ENCODE data around the gene MGAT5B.
"Not testable (repeated sequence)": the region's sequence is repeated elsewhere in the genome, so short reads cannot be mapped to it uniquely, and the experiment has no call there.

MGAT5B gene

DNA sequence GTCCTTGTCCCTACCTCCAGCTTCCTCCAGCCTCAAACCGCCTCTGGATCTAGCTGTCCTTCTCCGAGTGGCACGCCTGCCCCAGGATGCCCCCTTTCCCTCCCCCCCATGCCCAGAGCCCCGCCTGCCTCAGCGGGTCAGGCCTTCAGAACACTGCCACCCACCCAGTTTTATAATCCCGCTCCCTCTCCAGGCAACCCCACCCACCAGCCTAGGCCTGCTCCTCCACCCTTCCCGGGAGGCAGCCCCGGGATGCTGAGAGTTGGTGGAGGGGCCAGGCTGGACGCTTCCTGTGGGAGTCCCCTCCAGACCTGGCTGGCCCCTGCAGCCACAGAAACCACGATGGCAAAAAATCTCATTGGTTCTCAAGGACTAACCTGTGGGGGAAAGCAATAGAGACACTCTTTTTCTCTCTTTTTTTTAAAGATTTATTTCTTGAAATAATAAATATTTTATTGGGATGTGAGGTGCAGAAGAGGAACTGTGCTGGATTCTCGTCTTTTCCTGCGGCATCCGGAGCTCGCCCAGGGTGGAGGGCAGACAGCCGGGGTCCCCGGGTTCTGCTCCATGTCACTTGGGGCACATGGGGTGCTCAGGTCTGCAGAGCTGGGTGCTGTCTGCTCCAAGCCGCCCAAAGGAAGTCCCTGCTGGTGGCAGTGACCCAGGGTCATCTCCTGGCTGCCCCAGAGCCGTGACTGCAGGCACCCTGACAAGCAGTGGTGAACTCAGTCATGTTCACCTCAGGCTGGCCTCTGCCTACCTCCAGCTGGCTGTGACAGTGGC, 81.9 kb downstream of the MGAT5B start:
- no peak for DNase-seq (ENCODE audit: low spot score)

GRCh38 chr17:76951375-76951905, 83.2 kb downstream of the MGAT5B start:
- no peak for DNase-seq (ENCODE audit: low spot score)

GRCh38 chr17:76952402-76952801, 84.2 kb downstream of the MGAT5B start:
- no peak for DNase-seq (ENCODE audit: low spot score)

DNA sequence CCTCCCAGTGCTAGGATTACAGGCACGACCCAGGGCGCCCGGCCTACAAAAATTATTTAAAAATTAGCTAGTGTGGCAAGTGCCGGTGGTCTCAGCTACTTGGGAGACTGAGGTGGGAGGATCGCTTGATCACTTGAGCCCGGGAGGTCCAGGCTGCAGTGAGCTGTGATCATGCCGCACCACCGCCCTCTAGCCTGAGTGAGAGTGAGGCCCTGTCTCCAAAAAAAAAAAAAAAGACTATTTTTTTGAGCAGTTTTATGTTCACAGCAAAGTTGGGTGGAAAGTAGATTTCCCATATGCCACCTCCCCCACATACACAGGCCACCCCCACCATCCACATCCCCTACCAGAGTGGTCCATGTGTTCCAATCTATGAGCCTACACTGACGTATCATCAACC, 84.9 kb downstream of the MGAT5B start:
- DNase-seq (ENCODE audit: low spot score): no peak

DNA sequence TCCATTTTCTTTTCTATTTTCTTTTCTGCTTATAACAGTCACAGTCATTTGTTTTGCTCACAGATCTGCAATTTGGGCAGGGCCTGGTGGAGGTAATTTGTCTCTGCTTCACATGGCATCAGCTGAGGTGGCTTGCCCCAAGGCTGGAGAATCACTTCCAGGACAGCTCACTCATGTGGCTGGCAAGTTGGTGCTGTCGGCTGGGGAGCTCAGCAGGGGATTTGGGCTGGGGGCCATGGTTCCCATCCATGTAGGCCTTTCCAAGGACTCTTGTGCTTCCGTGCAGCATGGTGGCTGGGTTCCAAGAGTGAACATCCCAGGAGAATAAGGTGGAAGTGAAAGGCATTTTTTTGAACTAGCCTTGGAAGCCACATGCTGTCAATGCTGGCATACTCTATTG, 85.7 kb downstream of the MGAT5B start:
- DNase-seq (ENCODE audit: low spot score): no peak

- no peak for DNase-seq (ENCODE audit: low spot score)
These were observed 87.0 kb downstream of the MGAT5B start for GRCh38 chr17:76955191-76955590.

GRCh38 chr17:76956846-76957540, 88.8 kb downstream of the MGAT5B start:
- peak; percentile 32 for DNase-seq (ENCODE audit: low spot score)

GRCh38 chr17:76957678-76958464, 89.7 kb downstream of the MGAT5B start:
- peak; percentile 94 for DNase-seq (ENCODE audit: low spot score)

DNA sequence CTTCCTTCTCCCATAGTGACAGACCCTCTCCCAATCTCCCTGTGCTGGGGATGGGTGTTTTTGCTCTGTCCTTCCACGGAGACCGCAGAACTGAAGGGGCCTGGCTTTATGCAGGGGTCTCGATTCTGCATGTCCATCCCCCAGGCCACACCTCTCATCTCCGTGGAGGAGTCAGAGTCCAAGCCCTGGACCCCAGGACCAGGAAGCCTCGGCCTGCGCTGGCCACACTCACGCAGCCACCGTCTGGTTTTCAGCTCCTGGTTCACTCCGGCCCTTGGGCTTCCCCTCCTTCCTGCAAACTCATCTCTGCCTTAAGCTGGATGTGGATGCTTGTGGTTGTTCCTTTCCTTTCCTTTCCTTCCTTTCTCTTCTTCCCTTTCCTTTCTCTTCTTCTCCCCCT, 90.8 kb downstream of the MGAT5B start:
- DNase-seq (ENCODE audit: low spot score): no peak

DNA sequence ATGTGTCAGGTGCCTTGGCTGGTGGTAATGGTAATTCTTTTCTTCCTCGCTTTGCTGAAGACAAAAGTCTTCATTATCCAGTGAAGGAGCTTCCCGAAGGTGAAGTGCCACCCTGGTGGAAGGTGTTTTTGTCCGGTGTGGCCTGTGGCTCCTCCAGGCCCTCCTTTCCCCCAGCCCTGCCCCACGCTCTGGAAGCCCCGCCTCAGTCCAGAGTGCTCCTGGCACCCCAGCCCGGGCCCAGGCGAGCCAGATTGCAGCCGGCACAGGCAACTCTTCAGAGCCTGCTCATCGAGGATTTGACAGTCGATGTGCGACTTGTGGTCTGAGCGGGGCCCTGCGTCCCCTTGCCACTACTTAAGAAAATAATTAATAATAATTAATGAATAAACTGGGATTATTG, 93.7 kb downstream of the MGAT5B start:
- no peak for DNase-seq (ENCODE audit: low spot score)

DNA sequence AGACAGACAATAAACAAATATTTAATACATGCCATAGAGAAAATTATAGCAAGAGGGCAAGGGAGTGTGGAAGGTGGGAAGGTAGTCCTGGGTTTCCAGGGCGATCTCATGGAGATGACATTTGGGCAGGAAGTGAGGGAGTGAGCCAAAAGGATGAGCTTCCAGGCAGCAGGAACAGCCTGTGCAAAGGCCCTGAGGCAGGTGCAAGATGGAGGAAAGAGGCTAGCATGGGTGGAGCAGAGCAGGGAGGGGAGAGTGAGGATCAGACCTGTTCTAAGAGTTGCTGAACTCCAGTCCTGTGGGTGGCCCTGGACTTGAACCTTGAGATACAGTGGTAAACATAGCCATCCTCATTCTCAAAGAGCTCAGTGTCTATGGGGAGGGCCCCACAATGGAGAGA, 94.7 kb downstream of the MGAT5B start:
- DNase-seq (ENCODE audit: low spot score): no peak

DNA sequence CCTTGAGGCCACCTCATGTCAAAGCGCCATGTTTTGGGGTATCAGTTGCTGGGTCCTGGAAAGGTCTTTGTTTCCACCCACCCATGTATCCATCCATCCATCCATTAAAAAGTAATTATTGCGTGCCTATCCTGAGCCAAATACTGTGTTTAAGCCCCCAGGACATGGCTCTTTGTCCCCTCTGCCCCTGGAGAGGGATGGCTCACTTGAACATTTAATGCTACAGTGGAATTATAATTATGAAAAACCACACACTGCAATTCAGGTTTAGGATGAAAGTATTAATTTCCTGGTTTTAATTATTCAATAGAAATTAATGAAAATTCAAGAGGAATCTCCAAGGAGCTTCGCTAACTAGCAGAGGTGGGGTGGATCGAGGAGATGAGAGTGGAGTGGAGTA, 97.8 kb downstream of the MGAT5B start:
- DNase-seq (ENCODE audit: low spot score): no peak

DNA sequence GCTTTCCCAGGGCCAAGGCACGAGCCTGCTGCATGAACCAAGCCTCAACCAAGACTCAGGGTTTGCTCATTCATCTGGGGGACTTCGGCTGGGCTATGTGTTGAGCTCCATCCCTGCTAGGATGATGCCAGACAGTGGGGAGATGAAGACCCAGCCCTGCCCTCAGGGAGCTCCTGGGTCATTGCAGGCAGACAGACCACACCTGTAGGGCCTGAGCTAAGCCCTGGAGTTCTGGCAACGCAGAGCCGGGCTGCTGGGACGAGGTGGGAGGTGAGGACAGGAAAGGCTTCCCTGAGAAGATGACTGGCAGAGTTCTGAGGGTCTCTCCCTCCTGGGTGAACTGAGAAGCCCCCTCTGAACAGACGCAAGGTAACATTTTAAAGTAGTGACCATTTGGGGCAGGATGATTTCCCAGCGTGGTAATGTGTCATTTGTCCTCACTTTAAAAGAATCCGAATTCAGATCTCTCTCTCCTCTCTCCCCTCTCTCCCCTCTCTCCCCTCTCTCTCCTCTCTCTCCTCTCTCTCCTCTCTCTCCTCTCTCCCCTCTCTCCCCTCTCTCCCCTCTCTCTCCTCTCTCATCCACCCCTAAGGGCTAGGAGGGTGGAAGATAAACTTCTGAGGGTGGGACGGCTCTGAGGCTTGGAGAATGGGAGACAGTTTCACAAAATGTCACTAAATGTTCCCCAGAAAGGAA, 98.4 kb downstream of the MGAT5B start:
- DNase-seq (ENCODE audit: low spot score): no peak

DNA sequence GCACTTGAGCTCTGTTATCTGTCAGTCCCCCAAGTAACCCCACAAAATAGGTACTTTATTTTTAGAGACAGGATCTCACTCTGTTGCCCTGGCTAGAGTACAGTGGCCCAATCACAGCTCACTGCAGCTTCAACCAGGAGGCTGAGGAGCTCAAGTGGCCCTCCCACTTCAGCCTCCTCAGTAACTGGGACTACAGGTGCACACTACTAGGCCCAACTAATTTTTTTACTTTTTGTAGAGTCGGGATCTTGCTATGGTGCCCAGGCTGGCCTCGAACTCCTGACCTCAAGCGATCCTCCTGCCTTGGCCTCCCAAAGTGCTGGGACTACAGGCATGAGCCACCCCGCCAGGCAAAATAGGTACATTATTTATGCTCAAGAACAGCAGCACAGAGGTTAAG, 99.6 kb downstream of the MGAT5B start:
- DNase-seq (ENCODE audit: low spot score): no peak

- peak; percentile 99 for DNase-seq (ENCODE audit: low spot score)
These were observed 100.7 kb downstream of the MGAT5B start for GRCh38 chr17:76968707-76969597.

DNA sequence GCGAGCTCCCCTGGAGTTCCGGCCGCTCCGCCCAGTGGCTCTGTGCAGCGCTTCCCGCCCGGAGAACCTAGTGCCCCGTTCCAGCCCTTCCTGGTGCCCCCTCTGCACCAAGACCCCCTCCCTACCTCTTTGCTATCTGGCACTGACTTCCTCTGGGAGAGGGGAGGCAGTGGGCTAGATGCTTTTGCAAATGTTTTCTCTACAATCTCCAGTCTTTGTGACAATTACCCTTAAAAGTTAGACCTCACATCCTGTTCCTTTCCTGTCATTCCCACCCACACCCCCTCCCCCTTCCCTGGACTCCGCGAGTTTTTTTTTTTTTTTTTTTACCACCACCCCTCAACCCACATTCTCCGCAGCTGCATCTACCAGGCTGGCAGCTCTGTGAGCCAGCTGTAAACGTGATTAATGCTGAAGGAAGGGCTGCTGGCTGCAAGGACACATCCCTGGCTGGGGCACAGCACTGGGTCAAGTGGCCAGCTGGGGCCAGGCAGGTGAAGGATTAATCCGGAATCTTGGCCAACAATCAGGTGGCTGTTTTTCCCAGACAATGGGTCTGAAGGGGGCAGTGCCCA, 101.5 kb downstream of the MGAT5B start:
- peak; percentile 57 for DNase-seq (ENCODE audit: low spot score)

DNA sequence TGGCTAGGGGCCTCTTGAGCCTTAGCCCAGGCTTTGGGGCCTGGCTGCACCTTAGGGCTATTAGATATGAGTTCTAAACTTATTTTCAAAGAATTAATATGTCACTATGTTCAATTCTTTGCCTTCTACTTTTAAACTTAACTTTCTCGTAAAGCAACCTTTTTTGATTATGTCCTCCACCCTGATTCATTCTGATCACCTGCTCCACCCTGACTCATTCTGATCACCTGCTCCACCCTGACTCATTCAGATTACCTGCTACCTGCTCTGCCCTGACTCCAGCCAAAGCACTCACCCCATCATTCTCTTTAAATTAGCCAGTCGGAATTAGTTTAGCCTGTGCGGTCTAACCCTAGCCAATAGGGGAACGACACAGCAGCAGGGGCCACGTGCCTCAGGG, 102.0 kb downstream of the MGAT5B start:
- not testable (repeated sequence) for DNase-seq (ENCODE audit: low spot score)

DNA sequence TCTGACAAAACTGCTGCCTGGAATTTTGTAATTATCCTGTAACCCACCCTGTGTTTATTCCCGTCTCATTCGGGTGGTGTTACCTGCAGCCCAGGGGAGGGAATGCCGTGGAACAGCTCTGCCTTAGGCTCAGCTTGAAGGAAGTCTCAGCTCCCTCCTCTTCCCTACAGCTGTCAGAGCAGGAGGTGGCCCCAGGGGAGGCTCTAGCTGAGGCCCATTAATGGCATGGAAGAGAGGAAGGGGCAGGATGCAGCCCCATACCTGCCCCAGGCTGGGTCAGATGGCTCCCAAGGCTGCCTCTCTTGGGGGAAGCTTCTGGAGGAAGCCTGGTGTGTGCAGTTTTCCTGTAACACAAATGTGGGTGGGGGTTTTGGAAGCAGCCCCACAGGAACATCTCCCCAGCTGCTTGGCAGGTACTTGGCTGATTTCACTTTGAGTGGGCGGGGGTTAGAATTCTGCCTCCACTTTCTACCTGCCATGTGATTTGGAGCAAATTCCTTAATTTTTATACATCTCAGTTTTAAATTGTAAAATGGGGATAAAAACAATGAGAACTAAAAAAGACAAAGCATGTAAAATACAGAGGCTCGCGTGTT, 103.9 kb downstream of the MGAT5B start:
- no peak for DNase-seq (ENCODE audit: low spot score)

- DNase-seq (ENCODE audit: low spot score): no peak
These were observed 104.8 kb downstream of the MGAT5B start for GRCh38 chr17:76973040-76973439.

DNA sequence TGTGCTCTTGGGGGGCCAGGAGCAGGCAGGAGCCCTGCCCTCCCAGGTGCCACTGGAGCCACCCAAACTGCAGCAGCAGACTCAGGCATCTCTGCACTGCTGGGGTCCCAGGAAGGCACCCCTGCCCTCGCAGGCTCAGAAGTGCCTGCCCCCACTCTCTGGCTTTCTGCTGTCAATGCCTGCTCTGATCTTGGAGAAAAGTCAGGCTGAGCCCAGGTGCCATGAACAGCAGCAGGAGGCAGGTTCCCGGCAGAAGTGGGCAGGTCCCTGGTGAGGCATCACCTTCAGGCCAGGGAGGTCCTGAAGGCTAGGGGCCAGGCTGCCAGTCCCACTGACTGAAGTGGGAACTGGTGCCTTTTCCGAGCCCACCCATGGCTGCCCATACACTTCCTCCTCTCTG, 106.5 kb downstream of the MGAT5B start:
- DNase-seq (ENCODE audit: low spot score): no peak

All from NAMALWA (cell line).